ENCODE measurements around the gene FXYD6.

DNA sequence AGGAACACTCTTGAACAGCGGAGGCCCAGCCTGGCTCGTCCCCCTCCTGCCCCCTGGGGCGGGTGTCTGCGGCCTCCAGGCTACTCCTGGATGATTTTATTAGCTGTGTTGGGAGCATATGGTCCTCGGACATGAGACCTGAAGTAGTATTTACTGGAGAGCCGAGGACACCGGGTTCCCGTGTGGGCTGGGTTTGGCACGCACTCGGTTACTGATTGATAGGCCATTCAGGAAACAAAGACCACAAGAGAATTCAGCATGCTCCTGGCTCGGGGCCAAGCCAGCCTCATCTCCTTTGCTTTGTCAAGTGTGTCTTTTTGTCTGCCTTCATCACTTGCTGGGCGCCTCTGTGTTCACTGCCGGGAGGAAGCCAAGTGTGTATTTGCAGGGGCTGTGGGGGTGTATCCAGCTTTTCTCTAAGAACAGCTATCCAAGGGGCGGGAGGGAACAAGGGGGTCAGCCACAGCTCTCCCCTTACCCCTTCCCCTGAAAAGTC, 61.6 kb downstream of the FXYD6 start:
- TF ChIP-seq CTCF (IDR thresholded peaks at IDR 0.05) (no peak), RFX5 (IDR thresholded peaks at IDR 0.05) (no peak), EP300 (IDR thresholded peaks at IDR 0.05) (no peak), MAFK (IDR thresholded peaks at IDR 0.05; ENCODE audit: partially characterized antibody) (no peak), SMC3 (IDR thresholded peaks at IDR 0.05) (no peak), POLR2A (IDR thresholded peaks at IDR 0.05; ENCODE audit: low read length) (no peak), HDAC2 (IDR thresholded peaks at IDR 0.05) (no peak)
- TF ChIP-seq, protein P1, sequence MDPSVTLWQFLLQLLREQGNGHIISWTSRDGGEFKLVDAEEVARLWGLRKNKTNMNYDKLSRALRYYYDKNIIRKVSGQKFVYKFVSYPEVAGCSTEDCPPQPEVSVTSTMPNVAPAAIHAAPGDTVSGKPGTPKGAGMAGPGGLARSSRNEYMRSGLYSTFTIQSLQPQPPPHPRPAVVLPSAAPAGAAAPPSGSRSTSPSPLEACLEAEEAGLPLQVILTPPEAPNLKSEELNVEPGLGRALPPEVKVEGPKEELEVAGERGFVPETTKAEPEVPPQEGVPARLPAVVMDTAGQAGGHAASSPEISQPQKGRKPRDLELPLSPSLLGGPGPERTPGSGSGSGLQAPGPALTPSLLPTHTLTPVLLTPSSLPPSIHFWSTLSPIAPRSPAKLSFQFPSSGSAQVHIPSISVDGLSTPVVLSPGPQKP (IDR thresholded peaks at IDR 0.05; ENCODE audit: low read depth, low read length): no peak
